Loucy (cell line): ENCODE data around the gene LIM2.

Source experiments
- CTCF ChIP-seq: fragments of 200-600 bp; sonication (generic); conservative IDR thresholded peaks from 2 replicates; pipeline ENCODE4 v1.5.1; 2014; ENCODE audit warnings: mild to moderate bottlenecking, antibody characterized with exemption, low read length
- EZH2phosphoT487 ChIP-seq: fragments of 200-600 bp; IDR thresholded peaks from 2 replicates; pipeline ENCODE4 v1.6.1; 2018; ENCODE audit warnings: antibody characterized with exemption, mild to moderate bottlenecking, moderate library complexity, borderline replicate concordance

GRCh38 chr19:51377422-51377821 lies 10.4 kb downstream of the LIM2 start:
- TF ChIP-seq CTCF (no peak), EZH2phosphoT487 (no peak)
